ENCODE data around the gene BET1L.
"Not testable (repeated sequence)": the region's sequence is repeated elsewhere in the genome, so short reads cannot be mapped to it uniquely, and the experiment has no call there.

Gene BET1L

GRCh38 chr11:207208-207862 is at the start of gene BET1L, which contains the start of gene RIC8A:
TSS of gene BET1L (minus strand) at chr11:207399. CDS start at chr11:207321, 78 bp downstream.
TSS of gene RIC8A (plus strand) at chr11:207708. CDS start at chr11:208855, 1,147 bp downstream.
- peak; percentile 38 for DNase-seq

- no peak for DNase-seq
Observed at GRCh38 chr11:255816-256215, 48.6 kb upstream of the BET1L start.

- no peak for DNase-seq
Observed at GRCh38 chr11:255176-255575, 48.0 kb upstream of the BET1L start.

GRCh38 chr11:253886-254270 is 46.7 kb upstream of the BET1L start:
- no peak for DNase-seq

- DNase-seq: no peak
Observed at GRCh38 chr11:253160-253885, 46.1 kb upstream of the BET1L start.

GRCh38 chr11:252666-253065 is 45.5 kb upstream of the BET1L start:
- DNase-seq: no peak

GRCh38 chr11:251550-251949 is 44.4 kb upstream of the BET1L start:
- DNase-seq: no peak

GRCh38 chr11:250740-251299 is 43.6 kb upstream of the BET1L start:
- DNase-seq: no peak

GRCh38 chr11:250274-250673 is 43.1 kb upstream of the BET1L start:
- no peak for DNase-seq

- no peak for DNase-seq
Observed at GRCh38 chr11:249062-249461, 41.9 kb upstream of the BET1L start.

- DNase-seq: no peak
Observed at GRCh38 chr11:244376-244775, 37.2 kb upstream of the BET1L start.

- no peak for DNase-seq
Observed at GRCh38 chr11:241634-242033, 34.4 kb upstream of the BET1L start.

- DNase-seq: no peak
Observed at GRCh38 chr11:240315-240714, 33.1 kb upstream of the BET1L start.

GRCh38 chr11:238346-238745 is 31.1 kb upstream of the BET1L start:
- DNase-seq: not testable (repeated sequence)

GRCh38 chr11:236774-237767 is 29.9 kb upstream of the BET1L start, which contains the start of gene PSMD13:
TSS of gene PSMD13 (plus strand) at chr11:236976. CDS start at chr11:237050, 74 bp downstream.
- DNase-seq: no peak

GRCh38 chr11:235997-236773 is 29.0 kb upstream of the BET1L start, which contains the start of gene SIRT3:
TSS of gene SIRT3 (minus strand) at chr11:236342. CDS start at chr11:236328, 14 bp downstream.
- no peak for DNase-seq

GRCh38 chr11:235609-235996 is 28.4 kb upstream of the BET1L start:
- no peak for DNase-seq

GRCh38 chr11:235180-235579 is 28.0 kb upstream of the BET1L start:
- DNase-seq: no peak

GRCh38 chr11:232783-233565 is 25.8 kb upstream of the BET1L start:
- DNase-seq: no peak

- no peak for DNase-seq
Observed at GRCh38 chr11:230431-230830, 23.2 kb upstream of the BET1L start.

GRCh38 chr11:227824-228379 is 20.7 kb upstream of the BET1L start:
- DNase-seq: no peak
